Left lung (tissue), 10 donors: ENCODE results near the gene CASKIN2. TPM values are rescaled to one million over a fixed set of nuclear protein-coding genes. Genes with fewer than 3 reads are reported as not detected.

Experiments
- ATAC-seq: fragments of 200-7000 bp; cut with Tn5 transposase; one replicate; pipeline ENCODE4 v1.9.1; 2020; ENCODE audit warnings: moderate library complexity
- DNase-seq, 4 donors: peaks; one replicate each; pipeline ENCODE4 v3.0.0-alpha.2; 2013 to 2020
- H3K27ac ChIP-seq, 2 donors: fragments of 200-600 bp; sonication (generic) in 1 of 2; one replicate each; pipeline versions ENCODE4 v1.5.0 to v1.8.0; 2020 to 2021
- H3K27me3 ChIP-seq, 2 donors: fragments of 200-600 bp; sonication (generic) in 1 of 2; one replicate each; pipeline versions ENCODE4 v1.5.0 to v1.8.0; 2020 to 2021
- H3K36me3 ChIP-seq, 2 donors: fragments of 200-600 bp; sonication (generic) in 1 of 2; one replicate each; pipeline versions ENCODE4 v1.5.0 to v1.8.0; 2020 to 2021
- H3K4me1 ChIP-seq, 2 donors: fragments of 200-600 bp; one replicate each; pipeline ENCODE4 v1.8.0; 2021
- H3K4me3 ChIP-seq, 2 donors: fragments of 200-600 bp; sonication (generic) in 1 of 2; one replicate each; pipeline versions ENCODE4 v1.5.0 to v1.8.0; 2020 to 2021; ENCODE audit warnings: mild to moderate bottlenecking in 1 of 2
- H3K9me3 ChIP-seq, 2 donors: fragments of 200-600 bp; sonication (generic) in 1 of 2; one replicate each; pipeline versions ENCODE4 v1.5.0 to v1.8.0; 2020 to 2021
- intact Hi-C, 2 donors: fragments of 100-400 bp; cut with DNase I; formaldehyde crosslinking; loops; one replicate each; pipeline versions ENCODE4 v1.11.2 to v1.14.2; 2022
- microRNA-seq, 2 donors: library from miRNA; unstranded; fragments of <30 nt; microRNA quantifications; one replicate each; pipeline ENCODE4, GENCODE V29; 2019
- polyA plus RNA-seq, 6 donors: library from polyadenylated mRNA; unstranded; fragments of 120-200 nt; gene quantifications; one replicate each; pipeline ENCODE4 v1.2.1, GENCODE V29; 2013; ENCODE audit not compliant: insufficient read length in 6 of 6
- total RNA-seq, 2 donors: library from RNA; stranded (reverse); fragmentation: NEBNext Ultra II Directional; extraction: Animal tissue kit (Norgen Biotek cat#: 25700); gene quantifications; one replicate each; pipeline ENCODE4 v1.2.1, GENCODE V29; 2021
- TF ChIP-seq, protein P1 (sequence below), 2 donors: fragments of 200-600 bp; sonication (generic) in 1 of 2; IDR thresholded peaks; one replicate each; pipeline versions ENCODE4 v1.5.0 to v1.8.0; 2021; ENCODE audit warnings: antibody characterized with exemption in 2 of 2
- donor health status: DM: no; HTN: yes; CAD: no.
- donor health status: DM: no; HTN: no; CAD: no.

The CASKIN2 gene
- total and polyA plus RNA-seq, 8 donors = 17.9 to 74.4 (median 28.6) TPM

DNA sequence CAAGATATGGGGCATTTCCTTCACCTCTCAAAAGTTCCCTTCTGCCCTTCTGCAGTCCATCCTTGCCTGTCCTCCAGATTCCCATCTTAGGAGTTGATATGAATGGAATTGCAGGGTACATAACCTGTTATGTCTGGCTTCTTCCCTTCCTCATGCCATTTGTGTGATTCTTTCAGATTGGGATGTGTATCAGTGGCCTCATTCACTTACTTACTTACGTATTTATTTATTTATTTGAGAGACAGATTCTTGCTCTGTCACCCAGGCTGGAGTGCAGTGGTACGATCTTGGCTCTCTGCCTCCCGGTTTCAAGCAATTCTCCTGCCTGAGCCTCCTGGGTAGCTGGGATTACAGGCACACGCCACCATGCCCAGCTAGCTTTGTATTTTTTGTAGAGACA, 65.1 kb downstream of the CASKIN2 start:
- Histone ChIP-seq H3K27ac (no peak overlapping the region), H3K9me3 (no peaks in the 10 kb centered on the region)
- TF ChIP-seq, protein P1, sequence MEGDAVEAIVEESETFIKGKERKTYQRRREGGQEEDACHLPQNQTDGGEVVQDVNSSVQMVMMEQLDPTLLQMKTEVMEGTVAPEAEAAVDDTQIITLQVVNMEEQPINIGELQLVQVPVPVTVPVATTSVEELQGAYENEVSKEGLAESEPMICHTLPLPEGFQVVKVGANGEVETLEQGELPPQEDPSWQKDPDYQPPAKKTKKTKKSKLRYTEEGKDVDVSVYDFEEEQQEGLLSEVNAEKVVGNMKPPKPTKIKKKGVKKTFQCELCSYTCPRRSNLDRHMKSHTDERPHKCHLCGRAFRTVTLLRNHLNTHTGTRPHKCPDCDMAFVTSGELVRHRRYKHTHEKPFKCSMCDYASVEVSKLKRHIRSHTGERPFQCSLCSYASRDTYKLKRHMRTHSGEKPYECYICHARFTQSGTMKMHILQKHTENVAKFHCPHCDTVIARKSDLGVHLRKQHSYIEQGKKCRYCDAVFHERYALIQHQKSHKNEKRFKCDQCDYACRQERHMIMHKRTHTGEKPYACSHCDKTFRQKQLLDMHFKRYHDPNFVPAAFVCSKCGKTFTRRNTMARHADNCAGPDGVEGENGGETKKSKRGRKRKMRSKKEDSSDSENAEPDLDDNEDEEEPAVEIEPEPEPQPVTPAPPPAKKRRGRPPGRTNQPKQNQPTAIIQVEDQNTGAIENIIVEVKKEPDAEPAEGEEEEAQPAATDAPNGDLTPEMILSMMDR (IDR thresholded peaks at IDR 0.05) = no peak

More for the DNA sequence above, 65.1 kb downstream of the CASKIN2 start:
- Histone ChIP-seq H3K36me3 (no peaks in the 10 kb centered on the region), H3K4me3 (no peak overlapping the region), H3K27me3 (no peaks in the 10 kb centered on the region), H3K4me1 (no peaks in the 10 kb centered on the region)
- ATAC-seq (no peak), DNase-seq (no peak)
- intact Hi-C loops = no loop called here

Small RNA genes lying within 50 kb of the gene (microRNA-seq; reads per million reads assigned to microRNA genes)
- gene MIR6785 = 0.17 to 0.41 reads per million in 2 donors

Other genes with a start within 250 kb of the CASKIN2 start
- 10 to 100 TPM; 22.6 to 25.4 TPM for gene MIF4GD, start 244.3 kb downstream of the CASKIN2 start, total RNA-seq
- 10 to 100 TPM; 12.7 to 17.2 (median 14.7) TPM for gene MIF4GD, start 244.3 kb downstream of the CASKIN2 start, polyA plus RNA-seq
- gene SLC25A19, start 226.1 kb downstream of the CASKIN2 start, total RNA-seq = 10 to 100 TPM; 17.7 to 29.7 TPM
- 1 to 10 TPM; 5.9 to 8.1 (median 6.9) TPM for gene SLC25A19, start 226.1 kb downstream of the CASKIN2 start, polyA plus RNA-seq
- 100 to 1,000 TPM; 110 to 214 TPM for gene GRB2, start 109.9 kb downstream of the CASKIN2 start, total RNA-seq
- gene GRB2, start 109.9 kb downstream of the CASKIN2 start, polyA plus RNA-seq = 10 to 100 TPM; 81.8 to 98.2 (median 83.1) TPM
- gene TMEM94, start 58.9 kb downstream of the CASKIN2 start, total RNA-seq = 10 to 100 TPM; 68.4 to 74.3 TPM
- gene TMEM94, start 58.9 kb downstream of the CASKIN2 start, polyA plus RNA-seq = 10 to 100 TPM; 68.5 to 91.7 (median 83.1) TPM
- 10 to 100 TPM; 15.8 to 22.9 TPM for gene TSEN54, start 991 bp upstream of the CASKIN2 start, total RNA-seq
- gene TSEN54, start 991 bp upstream of the CASKIN2 start, polyA plus RNA-seq = 10 to 100 TPM; 38.4 to 54.0 (median 41.9) TPM
- 100 to 1,000 TPM; 161 to 173 TPM for gene LLGL2, start 10.2 kb upstream of the CASKIN2 start, total RNA-seq
- gene LLGL2, start 10.2 kb upstream of the CASKIN2 start, polyA plus RNA-seq = 10 to 100 TPM; 38.0 to 66.0 (median 48.1) TPM
- 100 to 1,000 TPM; 125 to 127 TPM for gene MYO15B, start 72.3 kb upstream of the CASKIN2 start, total RNA-seq
- gene MYO15B, start 72.3 kb upstream of the CASKIN2 start, polyA plus RNA-seq = 100 to 1,000 TPM; 163 to 350 (median 238) TPM
- gene SMIM5, start 117.9 kb upstream of the CASKIN2 start, total RNA-seq = 1 to 10 TPM; 1.0 to 1.7 TPM
- 1 to 10 TPM; 1.7 to 3.4 (median 2.4) TPM for gene SMIM5, start 117.9 kb upstream of the CASKIN2 start, polyA plus RNA-seq
- gene RECQL5, start 151.6 kb upstream of the CASKIN2 start, total RNA-seq = 10 to 100 TPM; 28.5 to 35.5 TPM
- 10 to 100 TPM; 28.9 to 43.0 (median 35.8) TPM for gene RECQL5, start 151.6 kb upstream of the CASKIN2 start, polyA plus RNA-seq
- gene SAP30BP, start 151.8 kb upstream of the CASKIN2 start, total RNA-seq = 10 to 100 TPM; 58.9 to 80.8 TPM
- gene SAP30BP, start 151.8 kb upstream of the CASKIN2 start, polyA plus RNA-seq = 100 to 1,000 TPM in 5 of 6 donors, 10 to 100 TPM in 1; 97.7 to 111 (median 102) TPM
- 10 to 100 TPM; 44.1 to 54.8 TPM for gene ITGB4, start 205.9 kb upstream of the CASKIN2 start, total RNA-seq
- gene ITGB4, start 205.9 kb upstream of the CASKIN2 start, polyA plus RNA-seq = 10 to 100 TPM in 1 of 6 donors, 1 to 10 TPM in 5; 4.6 to 12.2 (median 8.9) TPM
- gene GALK1, start 249.7 kb upstream of the CASKIN2 start, total RNA-seq = 10 to 100 TPM; 38.1 to 39.6 TPM
- 10 to 100 TPM; 10.3 to 19.2 (median 15.0) TPM for gene GALK1, start 249.7 kb upstream of the CASKIN2 start, polyA plus RNA-seq